GM10266 (cell line): ENCODE data around the gene EXOG.

Experiments
- DNase-seq: peaks from one replicate; pipeline ENCODE4 v3.0.0; 2012; ENCODE audit errors: extremely low spot score
- CTCF ChIP-seq: IDR thresholded peaks from 2 replicates; pipeline ENCODE4 v1.5.1; 2012; ENCODE audit warnings: mild to moderate bottlenecking, low read depth; ENCODE audit not compliant: control insufficient read depth, insufficient read depth; ENCODE audit errors: missing control alignments

The EXOG gene

GRCh38 chr3:38490281-38491030 lies 5.7 kb upstream of the EXOG start:
- no peak for DNase-seq
- no peak for TF ChIP-seq CTCF

DNA sequence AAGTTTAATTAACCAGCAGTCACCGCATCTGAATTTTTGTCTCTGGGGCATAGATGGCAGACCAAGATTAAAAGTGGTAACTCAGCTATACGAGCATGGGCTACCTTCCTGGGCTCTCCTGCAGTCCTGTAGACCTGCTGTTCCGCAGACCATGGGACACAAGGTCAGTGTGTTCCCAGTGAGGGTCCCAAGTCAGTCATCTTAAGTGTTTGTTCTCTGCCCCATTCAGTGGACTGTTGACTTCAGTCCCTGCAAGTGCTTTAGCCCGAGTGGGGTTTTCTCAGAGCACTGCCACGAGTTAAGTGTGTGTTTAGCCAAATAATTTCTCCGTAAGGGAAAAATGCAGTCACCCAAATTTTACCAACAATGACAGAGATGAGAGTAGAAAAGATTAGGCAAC lies 4.9 kb upstream of the EXOG start:
- no peak for TF ChIP-seq CTCF
- DNase-seq: no peak

- DNase-seq: no peak
- TF ChIP-seq CTCF: no peak
These were observed 3.1 kb upstream of the EXOG start for GRCh38 chr3:38493031-38493430.

DNA sequence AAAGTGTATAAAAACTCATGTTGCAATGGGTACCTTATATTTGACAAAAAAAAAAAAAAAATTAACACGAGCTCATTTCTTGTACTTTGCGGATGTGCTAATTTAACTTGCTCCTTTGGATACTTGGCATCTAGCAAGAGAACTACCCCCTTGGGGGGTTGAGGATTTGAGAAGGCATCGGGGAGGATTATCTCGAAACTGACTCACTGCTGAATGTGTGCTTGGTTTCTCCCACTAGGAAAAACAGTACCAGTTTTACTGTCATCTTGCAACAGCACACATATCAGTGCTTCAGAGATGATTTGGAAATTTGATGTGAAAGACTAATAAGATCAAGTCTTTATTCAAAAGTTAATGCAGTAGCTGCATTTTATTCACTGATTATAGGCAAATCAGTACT lies 891 bp downstream of the EXOG start:
- TF ChIP-seq CTCF: no peak

DNA sequence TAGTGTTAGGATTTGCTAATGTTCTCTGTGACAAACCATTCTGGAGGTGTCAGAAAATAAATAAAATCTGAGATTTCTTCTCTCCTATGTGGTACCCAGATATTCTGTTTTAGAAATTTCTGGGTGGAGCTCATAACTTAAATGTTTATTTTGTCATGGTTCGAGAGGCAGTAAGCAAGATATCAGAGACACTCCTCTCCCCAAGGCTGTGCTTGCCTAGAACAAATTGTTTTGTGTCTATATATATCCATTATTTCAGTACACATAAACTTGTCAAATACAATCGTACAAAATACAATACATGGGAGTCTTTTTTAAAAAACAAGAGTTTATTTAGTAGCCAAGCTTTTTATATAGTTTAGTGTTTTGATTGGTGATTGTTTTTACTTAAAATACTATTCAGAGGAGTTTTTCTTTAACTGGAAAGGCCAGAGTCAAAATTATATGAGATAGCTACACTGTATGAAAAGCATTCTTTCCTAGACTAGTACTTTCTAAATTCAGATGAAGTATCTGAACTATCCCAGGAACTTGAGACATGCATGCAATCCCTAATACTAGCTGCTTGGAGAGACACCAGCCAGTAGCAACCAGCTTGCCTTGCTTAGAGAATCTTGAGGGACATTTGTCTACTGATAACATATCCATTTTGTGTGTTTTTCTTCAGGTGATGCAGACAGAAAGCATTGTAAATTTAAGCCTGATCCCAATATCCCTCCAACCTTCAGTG lies 4.7 kb downstream of the EXOG start:
- no peak for DNase-seq
- no peak for TF ChIP-seq CTCF

More for the DNA sequence above, 891 bp downstream of the EXOG start:
- DNase-seq: no peak

DNA sequence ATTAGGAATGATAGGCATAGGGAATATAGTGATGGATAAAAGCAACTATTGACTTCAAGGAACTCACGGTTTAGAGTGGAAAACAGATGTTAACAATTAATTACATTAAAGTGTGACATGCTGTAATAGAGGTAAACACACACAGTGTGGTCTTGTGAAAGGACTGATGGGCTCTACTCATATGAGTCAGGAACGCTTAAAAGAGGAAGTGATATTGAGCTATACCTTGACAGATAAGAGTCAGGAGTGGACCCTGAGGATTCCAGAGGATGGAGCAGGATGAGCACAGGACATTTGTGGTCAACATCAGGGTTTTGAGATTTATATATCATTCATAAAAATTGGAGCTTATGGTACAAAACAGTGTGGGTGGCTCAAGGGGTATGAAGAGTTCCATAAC lies 11.0 kb downstream of the EXOG start:
- DNase-seq: peak; percentile 36
- no peak for TF ChIP-seq CTCF

- DNase-seq: no peak
These were observed 13.6 kb downstream of the EXOG start for GRCh38 chr3:38509732-38510131.

More at GRCh38 chr3:38509732-38510131, 13.6 kb downstream of the EXOG start:
- no peak for TF ChIP-seq CTCF
